ENCODE measurements around the gene LPP. TPM values are rescaled to one million over a fixed set of nuclear protein-coding genes. Genes with fewer than 3 reads are reported as not detected.
A peak's percentile ranks its signal among the peaks of the same experiment; 100 is the strongest.

LPP gene
- total RNA-seq, 8 experiments from 2014 or later: 6.0 to 77.8 (median 15.4) TPM

DNA sequence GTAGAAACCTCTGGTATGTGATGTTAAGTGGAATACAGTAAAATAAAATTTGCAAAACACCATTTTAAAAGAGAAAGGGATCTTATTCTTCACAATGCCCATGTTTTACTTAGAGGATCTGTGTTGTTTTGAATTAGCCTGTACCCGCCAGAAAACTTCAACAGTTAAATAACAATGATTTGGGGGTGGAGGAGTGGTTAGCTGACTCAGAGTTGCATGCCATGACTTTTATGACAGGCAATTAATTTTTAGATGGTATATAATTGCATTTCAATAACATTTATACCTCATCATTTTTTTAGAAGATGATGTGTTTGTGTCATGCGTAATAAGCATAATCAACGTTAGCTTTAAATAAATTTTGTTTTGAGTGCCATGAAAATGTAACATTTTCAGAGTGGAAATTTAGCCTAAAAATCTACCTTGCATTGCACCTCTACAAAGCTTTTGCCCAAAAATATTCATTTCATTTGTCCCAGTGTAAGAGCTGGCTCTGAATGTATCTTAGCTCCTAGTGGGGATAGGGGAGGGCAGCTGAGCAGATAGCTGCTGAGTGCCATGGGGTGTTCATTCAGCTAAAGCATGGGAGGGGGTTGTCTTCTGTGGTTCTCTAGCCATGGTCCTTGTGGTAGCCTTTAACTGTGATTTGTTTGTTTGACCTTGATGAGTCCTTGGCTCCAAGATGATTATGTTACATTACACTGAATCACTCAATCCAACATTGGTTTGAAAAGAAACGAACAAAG is 379.8 kb downstream of the LPP start:
- in situ Hi-C loops (cut with MboI; ENCODE audit: low pct_unique_long_range_greater_than_20kb in 2 of 9, low sequenced_read_pairs in 9 of 9, unreplicated experiment in 9 of 9): no loop called here
- Histone ChIP-seq H3K4me1 (replicated peaks in 1 of 2) (peaks cover 0 to 3% of the 10 kb centered on the region in 2 donors), H3K4me3 (no peak overlapping the region), H3K27ac (no peak overlapping the region)
- 80 to 100% (median 97%) methylated on average over 1 to 4 of the region's 4 CpGs for WGBS, 10 experiments
- peak in 5 of 8 experiments; percentile 20 to 31 (median 22) for ATAC-seq (replicated peaks in 6 of 8)

DNA sequence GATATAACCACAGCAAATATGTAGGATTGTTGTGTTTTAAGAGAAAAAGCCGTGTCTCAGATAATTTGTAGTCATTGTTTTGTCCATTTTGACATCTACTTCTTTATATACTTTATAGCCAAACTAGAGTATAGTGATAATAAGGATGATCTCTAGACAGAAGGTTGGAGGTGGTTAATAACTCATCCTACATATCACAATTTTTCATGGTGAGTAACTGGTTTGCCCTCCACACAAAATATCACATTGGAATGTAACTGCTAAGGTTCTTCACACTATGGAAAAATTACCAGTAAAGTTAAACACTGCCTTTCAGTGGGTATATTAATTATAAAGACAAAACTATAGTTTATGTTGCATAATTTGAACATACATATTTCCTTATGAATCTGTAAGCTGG is 380.7 kb downstream of the LPP start:
- no peak for ATAC-seq (replicated peaks in 6 of 8)
- H3K27ac ChIP-seq: no peak overlapping the region
- WGBS, 10 experiments: 11 to 100% (median 71%) methylated on average over 1 of the region's 1 CpG; no CpG with 5 or more reads in 3 of the 10 experiments

DNA sequence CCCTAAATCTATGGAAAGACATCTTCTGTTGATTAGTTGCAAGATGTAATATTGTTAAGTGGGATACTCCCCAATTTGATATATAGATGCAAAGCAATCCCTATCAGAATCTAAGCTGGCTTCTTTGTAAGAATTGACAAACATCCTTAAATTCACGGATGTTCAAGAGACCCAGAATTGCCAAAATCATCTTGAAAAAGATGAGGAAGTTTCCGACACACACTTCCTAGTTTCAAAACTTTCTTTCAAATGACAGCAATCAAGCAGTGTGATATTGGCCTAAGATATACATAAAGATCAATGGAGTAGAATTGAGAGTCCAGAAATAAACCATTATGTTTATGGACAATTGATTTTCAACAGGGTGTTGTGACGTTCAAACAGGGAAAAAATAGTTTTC is 383.6 kb downstream of the LPP start:
- ATAC-seq (replicated peaks in 6 of 8): no peak
- Histone ChIP-seq H3K27ac (no peak overlapping the region), H3K4me1 (replicated peaks in 1 of 2) (peaks cover 0 to 3% of the 10 kb centered on the region in 2 donors), H3K4me3 (no peak overlapping the region)
- in situ Hi-C loops (cut with MboI; ENCODE audit: low pct_unique_long_range_greater_than_20kb in 2 of 9, low sequenced_read_pairs in 9 of 9, unreplicated experiment in 9 of 9): no loop called here
- WGBS, 10 experiments: 94 to 100% (median 100%) methylated on average over 1 to 3 of the region's 3 CpGs; no CpG with 5 or more reads in 1 of the 10 experiments

More for the DNA sequence above, 380.7 kb downstream of the LPP start:
- H3K4me1 ChIP-seq (replicated peaks in 1 of 2): peaks cover 0 to 3% of the 10 kb centered on the region in 2 donors
- no peak overlapping the region for H3K4me3 ChIP-seq
- in situ Hi-C loops (cut with MboI; ENCODE audit: low pct_unique_long_range_greater_than_20kb in 2 of 9, low sequenced_read_pairs in 9 of 9, unreplicated experiment in 9 of 9): no loop called here

DNA sequence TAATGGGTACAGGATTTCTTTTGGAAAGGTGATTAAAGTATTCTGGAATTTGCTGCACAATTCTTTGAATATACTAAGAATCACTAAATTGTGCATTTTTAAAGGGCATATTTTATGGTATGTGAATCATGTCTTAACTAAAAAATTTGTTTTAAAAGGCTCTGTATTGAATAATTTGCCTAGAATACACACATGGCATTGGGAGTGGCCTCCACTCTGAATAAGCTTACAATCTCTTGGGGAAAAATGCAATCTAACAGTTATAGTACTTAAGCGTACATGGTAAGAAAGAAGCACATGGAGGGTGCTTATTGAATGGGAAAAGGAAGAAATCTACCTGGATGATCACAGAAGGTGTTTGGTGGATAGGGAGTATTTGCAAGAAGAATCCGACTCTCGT is 385.1 kb downstream of the LPP start:
- WGBS, 10 experiments: 87 to 100% (median 98%) methylated on average over 1 to 3 of the region's 3 CpGs; no CpG with 5 or more reads in 2 of the 10 experiments
- H3K4me1 ChIP-seq (replicated peaks in 1 of 2): peaks cover 0 to 3% of the 10 kb centered on the region in 2 donors
- no peak overlapping the region for H3K4me3 ChIP-seq
- no peak overlapping the region for H3K27ac ChIP-seq
- ATAC-seq (replicated peaks in 6 of 8): peak in 2 of 8 experiments; percentile 66 to 92
- in situ Hi-C loops (cut with MboI; ENCODE audit: low pct_unique_long_range_greater_than_20kb in 2 of 9, low sequenced_read_pairs in 9 of 9, unreplicated experiment in 9 of 9): no loop called here

DNA sequence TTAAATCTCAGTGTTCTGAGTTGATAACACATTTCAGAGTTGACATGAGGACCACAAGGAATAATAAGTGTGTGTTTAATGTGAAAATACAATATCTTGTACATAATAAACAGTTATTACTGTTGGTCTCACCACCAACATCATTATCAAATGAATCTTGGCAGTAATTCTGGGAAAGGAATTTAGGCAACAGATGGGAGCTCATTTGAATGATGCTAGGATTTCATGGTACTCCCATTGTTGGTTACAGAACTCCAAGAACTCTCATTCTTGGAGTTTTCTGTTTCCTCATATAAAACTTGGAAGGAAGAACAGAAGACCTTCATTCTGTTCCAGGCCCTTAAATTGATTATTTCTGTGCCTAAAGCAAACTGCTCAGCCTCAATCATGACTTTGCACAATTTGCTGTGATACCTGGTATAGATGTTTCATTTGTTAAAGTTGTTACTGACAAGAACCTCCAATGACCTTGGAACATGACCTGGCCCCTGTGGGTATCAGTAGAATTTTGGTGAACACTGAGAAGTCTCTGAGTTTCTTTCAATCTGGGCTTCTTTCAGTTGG is 385.8 kb downstream of the LPP start:
- H3K27ac ChIP-seq: no peak overlapping the region
- no peak overlapping the region for H3K4me3 ChIP-seq
- no peaks in the 10 kb centered on the region for H3K4me1 ChIP-seq (replicated peaks in 1 of 2)
- no peak for ATAC-seq (replicated peaks in 6 of 8)
- in situ Hi-C loops (cut with MboI; ENCODE audit: low pct_unique_long_range_greater_than_20kb in 2 of 9, low sequenced_read_pairs in 9 of 9, unreplicated experiment in 9 of 9): no loop called here

DNA sequence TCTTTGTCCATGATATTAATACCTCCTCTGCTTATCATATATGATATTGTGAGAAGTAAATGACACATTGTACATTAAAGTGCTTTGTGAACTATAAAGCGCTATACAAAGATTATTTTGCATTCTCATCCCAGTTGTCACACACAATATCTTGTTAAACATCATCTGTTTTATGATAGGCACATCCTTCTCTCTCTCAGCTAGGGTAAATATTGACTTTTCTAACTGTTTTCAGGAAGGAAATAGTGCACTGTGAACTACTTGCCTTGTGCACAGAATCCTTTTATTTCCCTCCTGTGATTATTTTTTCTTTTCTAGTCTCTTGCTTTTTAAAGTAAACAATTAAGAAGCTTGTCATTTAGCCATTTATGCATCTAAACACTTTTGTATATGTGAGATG is 388.2 kb downstream of the LPP start:
- no peak for ATAC-seq (replicated peaks in 6 of 8)
- H3K4me1 ChIP-seq (replicated peaks in 1 of 2): peaks cover 3 to 5% of the 10 kb centered on the region in 2 donors
- in situ Hi-C loops (cut with MboI; ENCODE audit: low pct_unique_long_range_greater_than_20kb in 2 of 9, low sequenced_read_pairs in 9 of 9, unreplicated experiment in 9 of 9): no loop called here
- H3K4me3 ChIP-seq: no peak overlapping the region
- H3K27ac ChIP-seq: no peak overlapping the region
- WGBS, 10 experiments: 67 to 100% (median 100%) methylated on average over 1 of the region's 1 CpG; no CpG with 5 or more reads in 3 of the 10 experiments

DNA sequence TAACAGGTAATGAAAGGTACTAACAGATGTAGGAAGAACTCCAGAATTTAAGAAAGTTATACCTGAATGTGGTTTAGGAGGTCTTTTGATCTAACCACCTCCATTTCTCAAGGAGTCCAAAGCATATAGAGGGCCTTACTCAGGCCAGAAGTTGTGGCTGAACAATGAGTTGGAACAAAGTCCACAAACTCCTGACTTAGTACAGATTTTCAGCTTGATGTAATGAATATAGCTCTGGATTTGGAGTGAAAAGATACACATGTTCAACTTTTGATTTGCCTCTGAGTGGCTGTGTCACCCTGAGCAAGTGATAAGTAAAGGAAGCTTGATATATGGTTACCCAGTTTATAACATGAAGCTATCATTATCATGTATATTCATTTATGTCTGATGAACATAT is 390.1 kb downstream of the LPP start:
- Histone ChIP-seq H3K4me1 (replicated peaks in 1 of 2) (peaks cover 7 to 10% of the 10 kb centered on the region in 2 donors), H3K27ac (no peak overlapping the region), H3K4me3 (no peak overlapping the region)
- ATAC-seq (replicated peaks in 6 of 8): no peak
- in situ Hi-C loops (cut with MboI; ENCODE audit: low pct_unique_long_range_greater_than_20kb in 2 of 9, low sequenced_read_pairs in 9 of 9, unreplicated experiment in 9 of 9): no loop called here

DNA sequence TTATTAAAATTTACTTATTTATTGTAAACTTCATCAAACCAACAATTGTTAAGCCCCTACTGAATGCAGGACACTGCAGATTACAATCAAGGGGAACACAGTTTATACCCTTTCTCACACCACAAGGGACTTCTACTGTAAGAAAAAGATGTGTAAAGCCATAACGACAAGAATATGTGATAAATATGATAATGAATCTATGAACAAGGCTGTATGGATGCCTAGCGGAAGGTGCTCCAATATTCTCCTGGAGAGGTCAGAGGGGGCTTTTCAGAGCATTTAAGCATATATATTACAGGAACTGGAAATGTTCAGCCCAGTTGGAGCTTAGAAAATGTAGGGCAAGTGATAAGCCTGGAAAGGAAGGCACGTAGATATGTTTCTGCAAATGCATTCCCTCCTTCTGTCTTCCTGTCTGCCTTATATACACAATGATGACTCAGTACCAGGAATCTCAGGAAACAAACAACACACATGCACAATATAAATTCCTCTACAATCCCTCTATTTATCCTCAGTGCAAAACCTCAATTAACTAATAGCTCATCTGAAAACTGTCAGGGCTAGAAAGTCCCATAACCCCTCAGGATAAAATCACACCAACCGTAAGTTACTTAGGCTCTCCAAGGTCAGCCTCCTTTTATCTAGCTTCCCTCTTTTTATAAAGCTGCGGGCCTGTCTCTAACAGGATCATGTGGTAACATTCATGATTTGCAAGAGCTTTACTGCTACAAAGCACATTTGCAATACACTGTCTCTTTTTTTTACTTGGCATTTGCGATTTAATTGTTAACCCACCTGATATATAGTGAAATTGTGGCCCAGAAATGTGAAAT is 393.1 kb downstream of the LPP start:
- H3K4me1 ChIP-seq (replicated peaks in 1 of 2): peaks cover 7 to 10% of the 10 kb centered on the region in 2 donors
- H3K4me3 ChIP-seq: no peak overlapping the region
- WGBS, 10 experiments: 50 to 97% (median 80%) methylated on average over 1 to 6 of the region's 6 CpGs; no CpG with 5 or more reads in 1 of the 10 experiments
- ATAC-seq (replicated peaks in 6 of 8): peak; percentile 36 to 89 (median 86)
- H3K27ac ChIP-seq: peak overlapping the region in 1 of 2 donors; percentile 13
- in situ Hi-C loops (cut with MboI; ENCODE audit: low pct_unique_long_range_greater_than_20kb in 2 of 9, low sequenced_read_pairs in 9 of 9, unreplicated experiment in 9 of 9): no loop called here

DNA sequence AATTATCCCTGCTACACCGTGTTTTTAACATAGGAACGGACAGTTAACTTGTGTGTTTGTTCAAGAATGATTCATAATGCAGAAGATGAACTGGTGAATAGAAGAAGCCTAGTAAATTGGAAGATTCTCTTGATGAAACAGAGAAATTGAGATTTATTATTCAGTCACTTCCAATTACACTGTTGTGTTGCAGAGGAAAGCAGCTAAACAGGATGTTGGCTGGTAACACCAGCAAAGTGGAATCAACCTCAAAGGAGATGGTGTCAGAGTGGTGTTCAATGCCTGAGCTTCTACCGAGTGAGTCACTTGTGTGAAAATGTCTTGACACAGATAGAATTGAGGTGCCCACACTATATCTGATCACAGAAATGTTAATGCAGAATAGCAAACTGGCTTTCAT is 399.6 kb downstream of the LPP start:
- H3K27ac ChIP-seq: no peak overlapping the region
- no peak overlapping the region for H3K4me3 ChIP-seq
- ATAC-seq (replicated peaks in 6 of 8): peak in 1 of 8 experiments; percentile 52
- H3K4me1 ChIP-seq (replicated peaks in 1 of 2): no peaks in the 10 kb centered on the region
- in situ Hi-C loops (cut with MboI; ENCODE audit: low pct_unique_long_range_greater_than_20kb in 2 of 9, low sequenced_read_pairs in 9 of 9, unreplicated experiment in 9 of 9): no loop called here
- 80 to 100% (median 100%) methylated on average over 2 to 3 of the region's 3 CpGs; no CpG with 5 or more reads in 1 of the 10 experiments for WGBS, 10 experiments

DNA sequence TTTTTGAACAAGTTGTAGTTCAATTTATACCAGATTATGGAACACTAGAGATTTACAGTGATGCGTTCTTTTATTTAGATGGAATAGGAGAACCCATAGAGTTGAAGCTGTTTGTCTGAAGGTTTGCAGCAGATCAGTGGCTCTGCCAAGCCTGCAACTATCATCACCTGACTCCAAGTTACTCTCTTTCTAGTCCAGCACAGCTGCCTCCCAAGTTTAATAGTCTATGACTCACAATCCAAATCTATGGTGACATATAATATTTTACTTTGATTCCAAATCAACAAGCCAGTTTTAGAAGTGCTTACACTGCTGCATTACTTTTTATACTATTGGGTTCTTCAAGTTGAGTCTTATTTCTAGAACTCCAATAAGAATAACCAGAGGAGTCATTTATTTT is 400.4 kb downstream of the LPP start:
- H3K4me3 ChIP-seq: no peak overlapping the region
- in situ Hi-C loops (cut with MboI; ENCODE audit: low pct_unique_long_range_greater_than_20kb in 2 of 9, low sequenced_read_pairs in 9 of 9, unreplicated experiment in 9 of 9): no loop called here
- ATAC-seq (replicated peaks in 6 of 8): peak in 2 of 8 experiments; percentile 39 to 46
- 83 to 100% (median 100%) methylated on average over 1 of the region's 1 CpG; no CpG with 5 or more reads in 2 of the 10 experiments for WGBS, 10 experiments
- H3K4me1 ChIP-seq (replicated peaks in 1 of 2): peaks cover 0 to 3% of the 10 kb centered on the region in 2 donors
- H3K27ac ChIP-seq: no peak overlapping the region

DNA sequence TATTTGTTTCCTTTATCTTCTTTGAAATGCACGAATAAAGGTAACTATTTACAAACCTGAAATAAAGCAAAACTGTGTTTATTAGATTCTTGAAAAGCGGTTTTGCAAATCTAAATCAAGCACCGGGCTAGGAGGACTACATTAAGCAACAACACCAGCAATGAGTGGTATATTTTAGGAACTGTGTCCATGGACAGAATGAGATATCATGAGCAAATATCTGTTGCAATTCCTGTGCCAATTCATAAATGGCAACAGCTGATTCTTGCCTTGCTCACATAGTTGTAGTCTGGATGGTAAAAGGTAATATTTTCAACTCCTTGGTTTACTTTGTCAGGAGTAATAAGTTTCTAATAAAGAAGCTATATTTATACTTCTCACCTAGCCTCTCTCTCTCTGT is 403.3 kb downstream of the LPP start:
- no peak for ATAC-seq (replicated peaks in 6 of 8)
- no peak overlapping the region for H3K27ac ChIP-seq
- WGBS, 10 experiments: 30 to 72% (median 56%) methylated on average over 1 to 3 of the region's 3 CpGs; no CpG with 5 or more reads in 2 of the 10 experiments
- H3K4me3 ChIP-seq: no peak overlapping the region
- peaks cover 0 to 3% of the 10 kb centered on the region in 2 donors for H3K4me1 ChIP-seq (replicated peaks in 1 of 2)
- in situ Hi-C loops (cut with MboI; ENCODE audit: low pct_unique_long_range_greater_than_20kb in 2 of 9, low sequenced_read_pairs in 9 of 9, unreplicated experiment in 9 of 9): no loop called here

DNA sequence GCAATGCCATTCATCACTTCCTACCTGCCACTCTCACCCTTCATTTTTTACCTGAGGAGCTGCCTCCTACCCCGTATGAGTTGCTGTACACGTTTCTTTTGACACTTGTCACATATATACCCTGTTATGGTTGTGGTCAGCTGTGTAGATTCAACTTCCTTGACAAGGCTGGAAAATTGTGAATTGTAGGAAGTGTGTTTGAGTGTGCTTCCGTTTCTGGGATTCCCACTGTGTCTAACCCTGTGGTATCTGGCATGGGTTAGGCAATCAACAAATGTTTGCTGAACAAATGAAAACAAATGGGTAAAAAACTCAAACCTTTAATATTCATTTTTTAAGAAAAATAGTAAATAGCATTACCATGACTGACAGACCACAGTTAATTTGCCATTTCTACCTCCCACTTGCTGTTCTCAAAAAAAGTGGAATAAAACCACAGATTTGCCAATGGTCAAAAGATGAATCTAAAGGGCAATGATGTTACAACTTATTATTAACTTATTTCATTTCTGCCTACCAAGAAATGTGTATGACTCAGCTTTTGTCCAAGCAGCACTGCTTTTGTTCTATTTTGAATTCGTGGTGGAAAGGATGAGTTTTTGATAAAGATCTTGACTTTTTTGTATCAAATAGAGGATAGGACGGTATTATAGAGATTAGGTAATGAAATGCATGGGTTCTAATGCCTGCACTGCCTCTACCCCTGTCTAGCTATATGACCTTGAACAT is 404.6 kb downstream of the LPP start:
- Histone ChIP-seq H3K27ac (no peak overlapping the region), H3K4me1 (replicated peaks in 1 of 2) (peaks cover 0 to 3% of the 10 kb centered on the region in 2 donors), H3K4me3 (no peak overlapping the region)
- in situ Hi-C loops (cut with MboI; ENCODE audit: low pct_unique_long_range_greater_than_20kb in 2 of 9, low sequenced_read_pairs in 9 of 9, unreplicated experiment in 9 of 9): no loop called here
- 10 to 94% (median 83%) methylated on average over 2 to 5 of the region's 5 CpGs for WGBS, 10 experiments
- peak in 1 of 8 experiments; percentile 31 for ATAC-seq (replicated peaks in 6 of 8)
